ENCODE measurements around the gene LAMP1.

The LAMP1 gene

GRCh38 chr13:113297370-113298042 lies 467 bp downstream of the LAMP1 start:
- peak overlapping the region; percentile 88 for H3K4me3 ChIP-seq (ENCODE audit: low read depth, low read length)
- peak; percentile 31 for DNase-seq (ENCODE audit: low read depth)
- no peak for TF ChIP-seq CTCF (IDR thresholded peaks at IDR 0.05; ENCODE audit: low read depth, low read length, missing control alignments)

GRCh38 chr13:113298043-113298945 lies 1.3 kb downstream of the LAMP1 start:
- no peak for DNase-seq (ENCODE audit: low read depth)
- no peak for TF ChIP-seq CTCF (IDR thresholded peaks at IDR 0.05; ENCODE audit: low read depth, low read length, missing control alignments)
- peak overlapping the region; percentile 88 for H3K4me3 ChIP-seq (ENCODE audit: low read depth, low read length)

GRCh38 chr13:113299951-113300350 lies 2.9 kb downstream of the LAMP1 start:
- H3K4me3 ChIP-seq (ENCODE audit: low read depth, low read length), result no peak overlapping the region
- DNase-seq (ENCODE audit: low read depth), result peak; percentile 39
- no peak for TF ChIP-seq CTCF (IDR thresholded peaks at IDR 0.05; ENCODE audit: low read depth, low read length, missing control alignments)

GRCh38 chr13:113302986-113303385 lies 5.9 kb downstream of the LAMP1 start:
- DNase-seq (ENCODE audit: low read depth), result no peak
- TF ChIP-seq CTCF (IDR thresholded peaks at IDR 0.05; ENCODE audit: low read depth, low read length, missing control alignments), result no peak
- H3K4me3 ChIP-seq (ENCODE audit: low read depth, low read length), result no peak overlapping the region

GRCh38 chr13:113304121-113304520 lies 7.1 kb downstream of the LAMP1 start:
- H3K4me3 ChIP-seq (ENCODE audit: low read depth, low read length), result no peak overlapping the region
- TF ChIP-seq CTCF (IDR thresholded peaks at IDR 0.05; ENCODE audit: low read depth, low read length, missing control alignments), result no peak
- no peak for DNase-seq (ENCODE audit: low read depth)

- no peak for TF ChIP-seq CTCF (IDR thresholded peaks at IDR 0.05; ENCODE audit: low read depth, low read length, missing control alignments)
- H3K4me3 ChIP-seq (ENCODE audit: low read depth, low read length), result no peak overlapping the region
- DNase-seq (ENCODE audit: low read depth), result no peak
Measured at GRCh38 chr13:113305208-113305607, 8.2 kb downstream of the LAMP1 start.

Data from GM12864 (cell line).